ENCODE data around the gene SRMS.

- TF ChIP-seq, protein P1, sequence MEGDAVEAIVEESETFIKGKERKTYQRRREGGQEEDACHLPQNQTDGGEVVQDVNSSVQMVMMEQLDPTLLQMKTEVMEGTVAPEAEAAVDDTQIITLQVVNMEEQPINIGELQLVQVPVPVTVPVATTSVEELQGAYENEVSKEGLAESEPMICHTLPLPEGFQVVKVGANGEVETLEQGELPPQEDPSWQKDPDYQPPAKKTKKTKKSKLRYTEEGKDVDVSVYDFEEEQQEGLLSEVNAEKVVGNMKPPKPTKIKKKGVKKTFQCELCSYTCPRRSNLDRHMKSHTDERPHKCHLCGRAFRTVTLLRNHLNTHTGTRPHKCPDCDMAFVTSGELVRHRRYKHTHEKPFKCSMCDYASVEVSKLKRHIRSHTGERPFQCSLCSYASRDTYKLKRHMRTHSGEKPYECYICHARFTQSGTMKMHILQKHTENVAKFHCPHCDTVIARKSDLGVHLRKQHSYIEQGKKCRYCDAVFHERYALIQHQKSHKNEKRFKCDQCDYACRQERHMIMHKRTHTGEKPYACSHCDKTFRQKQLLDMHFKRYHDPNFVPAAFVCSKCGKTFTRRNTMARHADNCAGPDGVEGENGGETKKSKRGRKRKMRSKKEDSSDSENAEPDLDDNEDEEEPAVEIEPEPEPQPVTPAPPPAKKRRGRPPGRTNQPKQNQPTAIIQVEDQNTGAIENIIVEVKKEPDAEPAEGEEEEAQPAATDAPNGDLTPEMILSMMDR (IDR thresholded peaks at IDR 0.05), result no peak
- no peak for TF ChIP-seq POLR2A (IDR thresholded peaks at IDR 0.05)
Measured at GRCh38 chr20:63555661-63556381, 8.3 kb upstream of the SRMS start.

All from testis (tissue), 2 donors.